ENCODE data around the gene POU4F1.
"Not testable (repeated sequence)": the region's sequence is repeated elsewhere in the genome, so short reads cannot be mapped to it uniquely, and the experiment has no call there.

POU4F1 gene

GRCh38 chr13:78603240-78603957 lies at the start of gene POU4F1:
Gene POU4F1, minus strand, starts transcription at chr13:78603552. Its CDS starts 226 bp downstream, at chr13:78603326.
- DNase-seq: no peak

GRCh38 chr13:78652651-78653050 lies 49.3 kb upstream of the POU4F1 start:
- no peak for DNase-seq

- DNase-seq: no peak
Measured at GRCh38 chr13:78650717-78651083, 47.3 kb upstream of the POU4F1 start.

GRCh38 chr13:78649997-78650716 lies 46.8 kb upstream of the POU4F1 start:
- no peak for DNase-seq

GRCh38 chr13:78647109-78647678 lies 43.8 kb upstream of the POU4F1 start:
- DNase-seq: not testable (repeated sequence)

- DNase-seq: no peak
Measured at GRCh38 chr13:78638216-78638615, 34.9 kb upstream of the POU4F1 start.

GRCh38 chr13:78636495-78636894 lies 33.1 kb upstream of the POU4F1 start:
- no peak for DNase-seq

- DNase-seq: no peak
Measured at GRCh38 chr13:78632996-78633395, 29.6 kb upstream of the POU4F1 start.

GRCh38 chr13:78631077-78631476 lies 27.7 kb upstream of the POU4F1 start:
- no peak for DNase-seq

- DNase-seq: no peak
Measured at GRCh38 chr13:78630511-78630910, 27.2 kb upstream of the POU4F1 start.

GRCh38 chr13:78625384-78625783 lies 22.0 kb upstream of the POU4F1 start:
- DNase-seq: peak; percentile 29

GRCh38 chr13:78623132-78623531 lies 19.8 kb upstream of the POU4F1 start:
- no peak for DNase-seq

- peak; percentile 39 for DNase-seq
Measured at GRCh38 chr13:78620936-78621470, 17.7 kb upstream of the POU4F1 start.

- DNase-seq: no peak
Measured at GRCh38 chr13:78618411-78618810, 15.1 kb upstream of the POU4F1 start.

- DNase-seq: no peak
Measured at GRCh38 chr13:78611040-78611439, 7.7 kb upstream of the POU4F1 start.

GRCh38 chr13:78610381-78610883 lies 7.1 kb upstream of the POU4F1 start:
- DNase-seq: no peak

GRCh38 chr13:78609464-78610205 lies 6.3 kb upstream of the POU4F1 start:
- DNase-seq: no peak

- DNase-seq: no peak
Measured at GRCh38 chr13:78608688-78609463, 5.5 kb upstream of the POU4F1 start.

GRCh38 chr13:78608252-78608687 lies 4.9 kb upstream of the POU4F1 start:
- DNase-seq: no peak

GRCh38 chr13:78607409-78608251 lies 4.3 kb upstream of the POU4F1 start:
- DNase-seq: no peak

Data from kidney glomerular epithelial cell (primary cell).